ENCODE data around the gene FGD3. TPM values are rescaled to one million over a fixed set of nuclear protein-coding genes. Genes with fewer than 3 reads are reported as not detected.

The FGD3 gene
- total RNA-seq, 1 experiment from 2014 or later, result 1.8 TPM

DNA sequence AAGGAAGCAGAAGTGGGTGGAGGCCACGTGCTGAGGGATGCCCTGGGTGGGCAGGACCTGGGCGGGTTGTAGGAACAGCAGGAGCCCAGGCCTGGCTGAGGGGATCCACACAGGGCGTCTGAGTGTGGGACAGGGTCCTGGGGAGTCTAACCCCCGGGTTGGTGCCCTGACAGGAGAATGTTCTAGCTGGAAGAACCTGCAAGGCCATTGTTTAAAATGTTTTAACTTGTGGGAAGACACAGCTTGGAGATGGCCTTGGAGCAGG lies 77.3 kb downstream of the FGD3 start:
- H2AK5ac ChIP-seq (ENCODE audit: insufficient read length, low read length), result no peak overlapping the region
- H3K79me1 ChIP-seq (ENCODE audit: insufficient read depth, low read depth, low read length, poor library complexity, severe bottlenecking), result no peaks in the 10 kb centered on the region
- H3K4me1 Mint-ChIP-seq, result peaks cover 5 to 8% of the 10 kb centered on the region in 2 experiments
- H3K27me3 Mint-ChIP-seq (ENCODE audit: low read depth), result no peaks in the 10 kb centered on the region
- H3K18ac ChIP-seq (ENCODE audit: insufficient read length, low read depth, low read length), result no peak overlapping the region
- no peaks in the 10 kb centered on the region for H3K27me3 ChIP-seq (ENCODE audit: insufficient read depth, low read length)
- no peak overlapping the region for H2BK120ac ChIP-seq (ENCODE audit: low read depth, low read length, poor library complexity, severe bottlenecking)
- H3K4me2 ChIP-seq (ENCODE audit: insufficient read depth, insufficient read length, low read length), result no peak overlapping the region
- no peaks in the 10 kb centered on the region for H3K79me2 ChIP-seq (ENCODE audit: insufficient read depth, low read length)
- H3K4me3 Mint-ChIP-seq, result no peak overlapping the region
- no peak overlapping the region for H3K4ac ChIP-seq (ENCODE audit: low read depth, low read length)
- H3K27ac Mint-ChIP-seq, result peak overlapping the region in 1 of 3 experiments; percentile 65; a peak in 1 of 7 replicates
- no peaks in the 10 kb centered on the region for H3K9me3 Mint-ChIP-seq
- H2BK20ac ChIP-seq (ENCODE audit: low read depth, low read length, poor library complexity, severe bottlenecking), result no peak overlapping the region
- no peak overlapping the region for H2AFZ ChIP-seq (ENCODE audit: low read length)
- no peaks in the 10 kb centered on the region for H3K9me3 ChIP-seq (ENCODE audit: control insufficient read depth, low read depth, low read length)
- H3K27ac ChIP-seq (ENCODE audit: insufficient read length, low read depth, low read length), result no peak overlapping the region
- no CpG with 5 or more reads among the region's 4 CpGs for WGBS (ENCODE audit: extremely low coverage, insufficient read length, low lambda C conversion rate)
- no peak overlapping the region for H2BK15ac ChIP-seq (ENCODE audit: low read depth, low read length)
- no peak overlapping the region for H3K9ac ChIP-seq (ENCODE audit: extremely low read depth, insufficient read length, low read length)
- H4K8ac ChIP-seq (replicated peaks; ENCODE audit: insufficient read length, low read depth, low read length), result no peak overlapping the region
- no peaks in the 10 kb centered on the region; the same call in 1 of the 2 replicates for H3K4me1 ChIP-seq (ENCODE audit: insufficient read depth, low read length)
- H4K5ac ChIP-seq (ENCODE audit: insufficient read length, low read depth, low read length), result no peak overlapping the region
- no peak overlapping the region for H3K56ac ChIP-seq (ENCODE audit: insufficient read length, low read depth, low read length)
- no peak overlapping the region for H2BK5ac ChIP-seq (ENCODE audit: insufficient read length, low read length)
- H4K20me1 ChIP-seq (ENCODE audit: control insufficient read depth, insufficient read depth, insufficient read length), result no peaks in the 10 kb centered on the region
- H3K23me2 ChIP-seq (ENCODE audit: insufficient read length, low read depth, low read length, poor library complexity, severe bottlenecking), result no peaks in the 10 kb centered on the region
- TF ChIP-seq, protein P1, sequence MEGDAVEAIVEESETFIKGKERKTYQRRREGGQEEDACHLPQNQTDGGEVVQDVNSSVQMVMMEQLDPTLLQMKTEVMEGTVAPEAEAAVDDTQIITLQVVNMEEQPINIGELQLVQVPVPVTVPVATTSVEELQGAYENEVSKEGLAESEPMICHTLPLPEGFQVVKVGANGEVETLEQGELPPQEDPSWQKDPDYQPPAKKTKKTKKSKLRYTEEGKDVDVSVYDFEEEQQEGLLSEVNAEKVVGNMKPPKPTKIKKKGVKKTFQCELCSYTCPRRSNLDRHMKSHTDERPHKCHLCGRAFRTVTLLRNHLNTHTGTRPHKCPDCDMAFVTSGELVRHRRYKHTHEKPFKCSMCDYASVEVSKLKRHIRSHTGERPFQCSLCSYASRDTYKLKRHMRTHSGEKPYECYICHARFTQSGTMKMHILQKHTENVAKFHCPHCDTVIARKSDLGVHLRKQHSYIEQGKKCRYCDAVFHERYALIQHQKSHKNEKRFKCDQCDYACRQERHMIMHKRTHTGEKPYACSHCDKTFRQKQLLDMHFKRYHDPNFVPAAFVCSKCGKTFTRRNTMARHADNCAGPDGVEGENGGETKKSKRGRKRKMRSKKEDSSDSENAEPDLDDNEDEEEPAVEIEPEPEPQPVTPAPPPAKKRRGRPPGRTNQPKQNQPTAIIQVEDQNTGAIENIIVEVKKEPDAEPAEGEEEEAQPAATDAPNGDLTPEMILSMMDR (conservative IDR thresholded peaks at IDR 0.05), result no peak
- no peak overlapping the region for H3K14ac ChIP-seq (ENCODE audit: insufficient read depth, low read length)
- no peak overlapping the region for H4K91ac ChIP-seq (ENCODE audit: insufficient read length, low read depth, low read length)
- DNase-seq, result no peak
- H2BK12ac ChIP-seq (ENCODE audit: insufficient read length, low read depth, low read length), result no peak overlapping the region
- no peaks in the 10 kb centered on the region for H3K36me3 Mint-ChIP-seq (ENCODE audit: insufficient read depth in 1 of 3, low read depth in 3 of 3)
- H3T11ph ChIP-seq (ENCODE audit: low read length), result no peak overlapping the region
- no peak overlapping the region for H3K23ac ChIP-seq (ENCODE audit: insufficient read length, low read depth, low read length)
